ENCODE measurements around the gene GPHN.
"Not testable (repeated sequence)": the region's sequence is repeated elsewhere in the genome, so short reads cannot be mapped to it uniquely, and the experiment has no call there.

Gene GPHN

DNA sequence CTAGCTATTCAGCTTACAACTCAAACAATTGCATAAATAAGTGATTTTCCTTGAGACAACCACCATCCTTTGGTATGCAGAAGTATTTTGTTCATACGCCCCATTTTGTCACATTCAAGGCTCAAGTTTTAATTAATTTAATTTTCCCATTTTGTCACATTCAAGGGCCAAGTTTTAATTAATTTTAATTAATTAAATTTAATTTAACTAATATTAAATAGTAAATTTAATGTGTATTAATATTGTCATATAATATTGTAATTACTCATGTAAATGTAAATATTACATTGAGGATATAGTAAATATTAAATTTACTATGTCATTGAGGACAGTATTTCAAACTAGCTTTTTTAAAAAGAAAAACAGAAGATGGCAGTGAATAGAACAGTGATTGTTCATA lies 464.5 kb downstream of the GPHN start:
- no peak for DNase-seq

DNA sequence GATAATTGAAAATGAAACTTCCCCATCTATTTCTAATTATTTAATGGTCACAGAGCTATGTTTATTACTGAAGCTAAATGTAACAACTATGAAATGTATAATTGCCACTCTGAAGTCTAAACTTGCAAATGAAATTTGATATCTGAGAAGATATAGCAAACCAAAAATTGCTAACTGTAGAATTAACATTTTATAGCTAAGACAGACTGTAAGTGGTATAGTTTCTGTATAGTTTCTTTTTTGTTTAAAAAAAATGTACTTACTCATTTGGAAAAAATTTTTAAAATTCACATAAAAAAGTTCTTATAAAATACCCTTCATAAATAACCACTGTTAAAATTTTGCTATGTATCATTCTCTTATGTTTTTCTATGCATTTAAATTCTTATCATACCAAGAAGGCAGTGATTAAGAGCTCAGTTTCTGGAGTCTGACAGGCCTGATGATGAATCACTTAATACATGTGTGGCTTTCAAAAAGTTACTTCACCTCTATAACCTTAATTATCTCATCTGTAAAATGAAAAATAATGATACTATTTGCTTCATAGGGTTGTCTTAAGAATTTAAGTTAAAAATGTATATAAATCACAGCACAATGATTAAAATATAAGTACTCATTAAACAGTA lies 466.6 kb downstream of the GPHN start:
- no peak for DNase-seq

DNA sequence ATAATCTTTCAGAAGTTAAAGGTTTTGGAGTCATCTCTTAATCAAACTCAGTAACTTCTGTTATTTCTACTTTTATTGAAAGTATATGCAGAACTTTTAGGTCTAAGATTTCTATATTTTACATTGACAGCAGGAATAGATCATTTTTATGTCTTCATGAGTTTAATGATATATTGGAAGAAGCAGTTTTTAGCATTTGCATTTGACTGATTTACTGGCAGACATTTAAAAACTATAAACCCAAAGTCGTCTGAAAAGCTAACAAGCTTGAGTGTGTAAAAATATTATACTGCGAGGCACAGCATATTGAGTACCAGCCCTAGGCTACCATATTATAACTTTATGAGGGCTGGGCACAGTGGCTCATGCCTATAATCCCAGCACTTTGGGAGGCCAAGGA lies 467.3 kb downstream of the GPHN start:
- no peak for DNase-seq

DNA sequence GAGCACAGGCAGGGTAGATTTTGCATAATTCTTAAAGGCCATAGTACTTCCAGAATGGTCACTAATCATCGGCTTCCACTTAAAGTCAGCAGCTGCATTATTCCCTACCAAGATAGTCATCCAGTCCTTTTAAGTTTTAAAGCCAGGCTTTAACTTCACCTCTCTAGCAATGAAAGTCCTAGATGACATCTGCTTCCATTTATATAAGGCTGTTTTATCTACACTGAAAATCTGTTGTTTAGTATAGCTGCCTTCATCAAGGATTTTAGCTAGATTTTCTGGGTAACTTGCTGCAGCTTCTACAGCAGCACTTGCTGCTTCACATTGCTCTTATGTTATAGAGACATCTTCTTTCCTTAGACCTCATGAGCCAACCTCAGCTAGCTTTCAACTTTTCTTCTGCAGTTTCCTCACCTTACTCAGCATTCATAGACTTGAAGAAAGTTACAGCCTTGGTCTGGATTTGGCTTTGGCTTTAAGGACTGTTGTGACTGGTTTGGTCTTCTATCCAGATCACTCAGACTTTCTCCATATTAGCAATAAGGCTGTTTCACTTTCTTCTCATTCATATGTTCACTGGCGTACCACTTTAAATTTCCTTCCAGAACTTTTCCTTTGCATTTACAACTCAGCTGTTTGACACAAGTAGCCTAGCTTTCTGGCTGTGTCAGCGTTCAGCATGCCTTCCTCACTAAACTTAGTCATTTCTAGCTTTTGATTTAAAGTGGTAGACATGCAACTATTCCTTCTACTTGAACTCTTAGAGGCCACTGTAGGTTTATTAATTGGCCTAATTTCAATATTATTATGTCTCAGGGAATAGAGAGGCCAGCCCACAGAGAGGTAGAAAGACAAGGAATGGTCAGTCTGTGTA lies 471.4 kb downstream of the GPHN start:
- DNase-seq, result no peak

DNA sequence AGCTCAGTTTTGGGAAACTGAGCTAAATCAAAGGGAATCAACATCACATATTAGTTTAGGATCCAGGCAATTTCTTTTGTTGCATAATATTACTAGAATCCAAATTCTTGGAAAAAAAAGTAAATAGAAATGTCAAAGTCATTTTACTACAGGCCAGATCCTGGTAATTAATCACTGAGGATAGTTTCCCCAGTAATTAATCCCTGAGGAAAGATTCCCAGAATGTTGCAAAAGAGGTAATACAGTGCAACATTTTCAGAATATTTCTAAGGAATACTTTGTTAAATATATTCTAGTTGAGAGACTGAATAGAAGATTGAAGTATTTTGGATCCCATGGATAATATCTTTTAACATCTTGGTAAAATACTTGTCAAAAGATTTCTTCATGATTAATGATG lies 474.3 kb downstream of the GPHN start:
- DNase-seq, result no peak

DNA sequence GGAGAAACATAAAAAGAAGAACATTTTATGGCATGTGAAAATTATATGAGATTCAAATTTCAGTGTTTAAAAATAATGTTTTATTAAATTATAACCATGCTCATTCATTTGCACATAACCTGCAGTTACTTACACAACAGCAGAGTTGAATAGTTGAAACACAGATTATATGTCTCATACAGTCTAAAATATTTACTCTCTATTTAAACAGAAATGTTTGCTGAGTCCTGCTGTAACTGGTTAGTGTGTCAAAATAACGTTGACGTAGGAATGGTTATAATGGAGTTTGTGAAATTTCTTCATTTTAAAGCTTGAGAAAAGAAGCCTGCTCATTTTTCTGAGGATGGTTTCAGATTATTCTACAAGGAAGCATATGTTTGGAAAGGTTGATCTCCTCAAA lies 484.8 kb downstream of the GPHN start:
- no peak for DNase-seq

DNA sequence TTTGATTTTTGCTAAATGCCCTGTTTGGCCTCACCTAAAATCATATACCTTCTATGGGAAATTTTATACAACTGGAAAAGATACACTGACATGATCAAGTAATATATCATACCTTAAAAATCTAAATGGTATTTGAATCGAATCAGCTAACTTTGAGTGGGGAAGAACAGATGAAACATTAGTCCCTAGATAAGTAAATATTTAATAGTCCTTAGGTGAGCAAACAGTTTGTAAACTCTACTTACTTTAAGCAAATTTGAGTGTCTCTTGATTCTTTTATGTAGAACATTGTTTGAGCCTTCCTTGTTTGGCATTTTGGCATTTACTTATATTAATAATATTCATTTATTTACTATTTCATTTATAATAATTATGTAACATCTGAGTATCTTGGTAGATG lies 485.6 kb downstream of the GPHN start:
- DNase-seq, result no peak

DNA sequence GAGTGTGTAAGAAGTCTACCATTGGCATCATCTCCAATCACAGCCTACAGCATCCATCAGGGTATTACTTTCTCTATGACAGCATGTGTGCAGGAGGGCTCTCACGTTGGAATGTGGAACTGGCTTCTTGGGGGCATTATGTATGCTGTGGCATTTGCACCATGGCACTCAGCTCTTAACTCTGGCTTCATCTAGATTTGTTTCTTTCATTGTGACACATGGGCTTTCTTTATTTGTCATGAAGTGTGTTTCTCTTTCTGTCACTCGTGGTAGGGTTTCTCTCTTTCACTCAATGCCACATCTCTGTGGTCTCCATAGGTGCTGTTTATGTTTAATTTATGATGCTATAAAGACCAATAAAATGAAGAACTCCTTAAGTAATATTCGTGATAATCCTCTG lies 490.1 kb downstream of the GPHN start:
- no peak for DNase-seq

DNA sequence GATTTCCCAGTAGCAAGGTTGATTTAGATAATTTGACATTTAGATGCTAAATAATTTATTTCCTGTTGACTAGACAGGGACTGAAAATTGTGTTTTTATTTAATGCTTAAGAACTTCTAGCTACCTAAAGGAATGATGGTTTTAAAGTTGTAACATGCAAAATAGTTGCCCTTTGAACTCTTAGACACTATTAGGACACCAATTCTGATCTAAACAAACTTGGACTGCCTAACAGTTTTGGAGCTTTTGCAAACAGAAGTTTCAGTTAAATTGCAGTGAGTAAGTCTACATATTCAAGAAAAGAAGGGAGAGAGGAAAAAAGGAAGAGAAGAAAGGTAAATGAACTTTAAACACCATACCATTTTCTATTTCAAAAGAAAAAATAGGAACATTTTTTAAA lies 492.0 kb downstream of the GPHN start:
- no peak for DNase-seq

DNA sequence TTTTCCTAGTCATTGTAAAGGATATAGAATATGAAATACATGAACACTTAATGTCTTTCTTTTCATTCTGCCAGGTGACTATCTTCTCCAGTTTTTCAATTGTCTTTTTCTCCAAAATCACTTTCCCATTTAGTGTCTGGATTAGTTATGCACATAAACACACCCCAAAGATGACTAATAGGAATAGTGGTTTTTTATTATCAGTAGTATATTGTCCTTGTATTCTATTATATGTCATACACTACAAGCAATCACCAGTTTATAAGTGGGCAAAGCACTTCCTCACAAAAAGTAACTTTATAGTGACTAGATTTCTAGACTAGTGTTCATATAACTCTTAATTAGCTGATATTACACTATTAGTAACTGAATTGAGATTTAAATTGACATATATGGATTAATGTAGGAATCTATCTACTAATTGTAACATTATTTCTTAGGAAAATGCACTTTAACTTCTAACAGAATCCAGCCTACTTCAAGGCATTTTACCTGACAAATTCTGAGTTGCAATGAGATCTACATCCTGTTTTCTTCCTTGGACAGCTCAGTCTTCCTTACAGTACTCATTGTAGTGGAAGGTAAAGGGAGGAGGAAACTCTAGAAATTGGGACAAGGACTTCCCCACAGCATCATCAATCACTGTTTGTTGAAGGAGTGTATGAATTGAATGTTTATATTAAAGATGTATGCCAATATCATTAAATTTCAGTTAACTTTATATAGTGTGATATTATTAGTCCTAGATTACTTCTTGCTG lies 495.2 kb downstream of the GPHN start:
- no peak for DNase-seq

DNA sequence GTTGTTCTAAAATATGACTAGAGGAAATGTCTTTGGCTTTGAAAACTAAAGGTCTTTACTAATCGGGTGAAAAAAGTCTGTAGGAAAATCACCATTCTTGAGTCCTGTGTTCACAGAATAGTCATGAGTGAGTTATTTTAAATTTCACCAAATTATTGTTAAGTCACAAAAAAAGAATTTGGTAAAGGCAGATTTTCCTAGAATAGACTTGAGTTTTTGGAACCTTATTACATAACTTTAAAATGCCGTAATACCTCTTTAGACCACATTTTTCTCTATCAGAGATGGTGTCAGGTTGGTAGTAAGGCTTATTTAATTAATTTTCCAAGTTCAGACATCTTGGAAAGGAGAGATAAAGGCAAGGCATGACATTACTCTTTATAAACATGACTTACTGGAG lies 496.6 kb downstream of the GPHN start:
- DNase-seq, result no peak

DNA sequence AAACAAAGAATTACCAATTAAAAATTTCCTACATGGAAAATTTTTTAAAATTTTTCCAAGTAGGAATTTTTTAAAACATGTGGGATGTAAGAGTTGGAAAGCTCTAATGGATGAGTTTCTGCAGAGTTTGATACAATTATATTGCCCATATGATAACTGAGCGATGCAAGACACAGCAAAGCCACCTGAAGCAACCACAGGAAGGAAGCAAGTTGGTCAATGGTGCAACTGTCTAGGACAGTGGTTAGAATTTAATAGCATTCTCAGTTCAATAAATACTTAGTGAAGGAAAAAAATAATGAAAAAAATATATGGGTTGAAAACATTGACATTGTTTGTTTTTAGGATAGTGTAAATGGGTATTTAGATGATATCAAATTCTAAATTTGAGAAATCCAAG lies 502.7 kb downstream of the GPHN start:
- DNase-seq, result no peak

DNA sequence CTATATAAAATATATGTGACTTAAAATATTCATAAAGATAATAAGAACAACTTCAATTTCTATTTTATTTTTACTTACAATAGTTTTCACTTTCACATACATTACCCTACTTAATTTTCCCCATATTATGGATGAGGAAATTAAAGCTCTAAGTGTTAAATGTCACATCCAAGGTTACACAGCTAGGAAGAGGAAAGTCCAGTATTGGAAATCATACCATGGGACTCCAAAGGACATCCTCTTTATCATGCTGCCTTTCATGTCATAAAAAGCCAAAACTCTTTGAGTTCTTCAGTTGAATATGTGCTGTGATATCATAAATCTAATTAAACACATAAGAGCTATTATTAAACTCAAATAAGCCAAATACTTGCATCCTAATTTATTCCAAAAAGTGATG lies 508.9 kb downstream of the GPHN start:
- DNase-seq, result no peak

DNA sequence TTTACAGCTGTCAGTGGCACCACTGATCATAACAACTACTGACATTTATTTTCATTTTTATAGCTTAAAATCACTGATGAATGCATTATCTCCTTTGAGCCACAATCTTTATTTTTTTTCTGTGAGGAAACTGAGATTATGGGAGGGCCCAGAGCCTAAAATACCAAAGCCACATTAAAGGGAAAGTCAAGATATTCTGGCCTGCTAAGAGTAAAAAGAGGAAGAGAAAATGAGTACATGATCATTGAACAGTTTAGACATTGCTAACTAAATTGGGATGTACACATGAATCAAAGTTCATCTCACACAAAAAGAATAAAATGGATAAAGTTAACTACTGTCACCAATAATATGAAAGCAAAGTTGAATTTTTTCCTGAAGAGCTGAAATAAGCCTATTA lies 510.8 kb downstream of the GPHN start:
- DNase-seq, result no peak

DNA sequence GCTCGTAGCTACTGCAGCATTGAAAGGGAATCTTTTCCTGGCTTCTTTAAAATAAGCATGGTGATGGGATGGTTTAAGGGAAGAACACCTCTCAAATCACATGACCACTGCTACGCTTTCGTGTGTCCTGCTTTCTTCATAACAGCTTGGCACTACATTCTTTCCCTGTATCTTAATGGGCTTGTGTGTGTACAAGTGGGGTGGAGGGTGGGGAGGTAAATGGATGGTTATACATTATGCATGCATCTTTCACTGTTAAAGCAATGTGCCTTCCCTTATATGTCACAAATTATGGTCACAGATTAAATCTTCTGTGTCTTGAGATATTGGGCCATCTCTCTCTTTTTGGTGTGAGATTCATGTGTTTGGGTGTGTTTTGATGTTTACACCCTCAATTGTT lies 511.8 kb downstream of the GPHN start:
- DNase-seq, result no peak

DNA sequence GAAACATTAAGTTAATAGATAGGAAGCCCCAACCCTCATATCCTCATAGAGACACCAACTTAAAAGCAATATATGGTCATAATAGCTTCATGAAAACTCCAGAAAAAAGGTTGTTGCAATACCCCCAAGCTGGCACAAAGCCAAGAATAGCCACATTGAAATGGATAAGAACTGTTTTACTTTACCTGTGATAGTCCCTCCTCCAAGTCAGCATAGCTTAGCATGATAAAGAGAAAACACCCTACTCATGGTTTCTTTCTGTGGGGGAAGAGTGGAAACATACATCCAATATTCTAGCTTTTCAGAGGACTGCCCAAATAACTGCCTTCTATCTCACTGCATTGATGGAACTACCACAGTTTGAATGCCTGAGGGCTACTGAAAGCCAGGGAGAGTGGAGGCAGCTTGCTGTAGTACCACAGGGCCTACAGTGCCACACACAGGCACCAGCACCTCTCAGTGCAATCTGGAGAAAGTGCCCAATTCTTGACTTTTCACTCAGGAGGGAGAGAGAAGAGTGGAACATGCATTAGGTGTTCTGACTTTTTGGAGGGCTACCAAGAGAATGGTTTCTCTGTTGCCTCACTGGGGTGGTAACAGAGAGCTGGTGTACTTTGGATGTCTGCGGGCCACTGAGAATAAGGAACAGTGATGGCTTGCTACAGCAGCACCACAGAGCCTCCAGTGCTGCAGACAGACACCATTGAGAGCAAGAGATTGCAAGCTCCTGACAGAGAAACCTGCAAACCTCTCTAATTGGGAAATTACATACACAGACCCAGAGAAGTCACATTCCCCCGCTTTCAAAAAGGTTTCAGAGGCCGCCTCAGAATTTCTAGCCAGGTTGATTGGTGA lies 524.2 kb downstream of the GPHN start:
- DNase-seq, result no peak

DNA sequence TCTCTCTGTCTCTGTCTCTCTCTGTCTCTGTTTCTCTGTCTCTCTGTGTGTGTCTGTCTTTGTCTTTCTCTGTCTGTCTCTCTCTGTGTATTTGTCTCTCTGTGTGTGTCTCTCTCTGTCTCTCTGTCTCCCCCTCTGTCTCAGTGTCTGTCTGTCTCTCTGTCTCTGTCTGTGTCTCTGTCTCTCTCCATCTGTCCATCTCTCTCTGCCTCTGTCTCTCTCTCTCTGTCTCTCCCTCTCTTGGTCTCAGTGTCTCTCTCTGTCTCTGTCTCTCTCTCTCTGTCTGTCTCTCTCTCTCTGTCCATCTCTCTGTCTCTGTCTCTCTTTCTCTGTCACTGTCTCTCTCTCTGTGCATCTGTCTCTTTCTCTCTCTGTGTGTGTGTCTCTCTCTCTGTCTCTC lies 537.5 kb downstream of the GPHN start:
- DNase-seq, result no peak

DNA sequence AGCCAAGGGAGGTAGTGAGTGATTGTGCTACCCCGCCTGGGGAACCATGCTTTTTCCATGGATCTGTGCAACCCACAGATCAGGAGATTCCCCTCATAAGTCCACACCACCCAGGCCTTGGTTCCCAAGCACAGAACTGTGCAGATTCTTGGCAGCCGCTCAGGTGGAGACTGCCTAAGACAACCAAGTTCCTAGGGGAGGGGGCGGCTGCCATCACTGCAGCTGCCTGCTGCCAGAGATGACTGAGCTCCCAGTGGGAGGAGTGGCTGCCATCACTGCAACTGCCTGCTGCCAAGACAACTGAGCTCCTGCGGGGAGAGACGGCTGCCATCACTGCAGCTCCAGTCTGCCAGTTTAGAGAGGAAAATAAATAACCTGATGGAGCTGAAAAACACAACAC lies 542.9 kb downstream of the GPHN start:
- no peak for DNase-seq

DNA sequence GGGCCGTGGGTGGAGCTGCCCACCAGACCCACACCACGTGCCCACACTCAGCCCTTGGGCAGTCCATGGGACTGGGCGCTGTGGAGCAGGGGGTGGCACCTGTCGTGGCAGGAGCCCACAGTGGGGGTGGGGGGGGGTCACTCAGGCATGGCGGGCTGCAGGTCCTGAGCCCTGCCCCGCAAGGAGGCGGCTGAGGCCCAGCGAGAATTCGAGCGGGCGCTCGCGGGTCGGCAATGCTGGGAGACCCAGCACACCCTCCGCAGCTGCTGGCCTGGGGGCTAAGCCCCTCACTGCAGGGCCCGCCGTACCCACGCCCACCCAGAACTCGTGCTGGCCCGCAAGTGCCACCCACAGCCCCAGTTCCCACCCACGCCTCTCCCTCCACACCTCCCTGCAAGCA lies 548.7 kb downstream of the GPHN start:
- no peak for DNase-seq

DNA sequence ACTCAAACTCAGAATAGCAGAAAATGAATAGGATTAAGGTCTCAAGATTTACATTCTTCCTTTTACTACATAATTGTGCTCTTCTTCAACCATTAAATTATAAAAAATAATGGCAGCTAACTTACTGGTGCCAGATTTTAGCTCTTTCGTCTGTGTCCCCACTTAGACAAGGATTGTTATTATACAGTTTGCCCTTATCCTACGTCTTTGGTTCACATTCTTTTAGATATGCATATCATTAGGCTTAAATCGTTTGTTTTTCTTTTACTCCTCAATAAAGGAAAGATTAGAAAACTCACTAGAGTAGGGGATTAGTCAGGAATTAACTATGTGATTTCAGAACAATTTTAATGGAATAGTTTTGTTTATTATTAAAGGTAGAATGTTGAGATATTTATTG lies 551.6 kb downstream of the GPHN start:
- DNase-seq, result no peak

DNA sequence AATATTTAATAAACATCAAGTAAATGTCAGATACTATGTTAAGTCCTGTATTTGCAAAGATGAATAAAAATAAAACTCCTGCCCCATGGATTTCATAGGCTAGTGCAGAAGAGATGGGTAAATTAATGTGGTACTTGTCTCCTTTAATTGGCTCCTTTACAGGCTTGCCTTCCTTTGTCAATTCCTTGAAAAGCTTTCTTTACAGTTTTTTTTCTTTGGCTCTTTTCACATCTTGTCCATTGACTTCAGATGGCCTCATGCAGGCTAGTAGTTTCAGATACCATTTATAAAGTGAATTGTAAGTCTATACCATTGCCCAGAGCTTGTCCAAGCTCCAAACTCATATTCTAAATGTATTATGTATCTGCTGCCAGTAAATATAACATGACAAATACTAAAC lies 552.6 kb downstream of the GPHN start:
- no peak for DNase-seq

DNA sequence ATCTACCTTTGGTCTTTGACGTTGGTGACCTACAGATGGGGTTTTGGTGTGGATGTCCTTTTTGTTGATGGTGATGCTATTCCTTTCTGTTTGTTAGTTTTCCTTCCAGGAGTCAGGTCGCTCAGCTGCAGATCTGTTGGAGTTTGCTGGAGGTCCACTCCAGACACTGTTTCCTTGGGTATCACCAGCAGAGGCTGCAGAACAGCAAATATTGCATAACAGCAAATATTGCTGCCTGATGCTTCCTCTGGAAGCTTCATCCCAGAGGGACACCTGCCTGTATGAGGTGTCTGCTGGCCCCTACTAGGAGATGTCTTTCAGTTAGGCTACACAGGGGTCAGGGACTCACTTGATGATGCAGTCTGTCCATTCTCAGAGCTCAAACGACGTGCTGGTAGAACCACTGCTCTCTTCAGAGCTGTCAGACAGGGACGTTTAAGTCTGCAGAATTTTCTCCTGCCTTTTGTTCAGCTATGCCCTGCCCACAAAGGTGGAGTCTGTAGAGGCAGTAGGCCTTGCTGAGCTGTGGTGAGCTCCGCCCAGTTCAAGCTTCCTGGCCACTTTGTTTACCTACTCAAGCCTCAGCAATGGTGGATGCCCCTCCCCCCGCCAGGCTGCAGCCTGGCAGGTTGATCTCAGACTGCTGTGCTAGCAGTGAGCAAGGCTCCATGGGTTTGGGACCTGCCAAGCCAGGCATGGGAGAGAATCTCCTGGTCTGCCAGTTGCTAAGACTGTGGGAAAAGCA lies 559.3 kb downstream of the GPHN start:
- not testable (repeated sequence) for DNase-seq
